ENCODE results near the gene CLIC6.

Gene CLIC6

DNA sequence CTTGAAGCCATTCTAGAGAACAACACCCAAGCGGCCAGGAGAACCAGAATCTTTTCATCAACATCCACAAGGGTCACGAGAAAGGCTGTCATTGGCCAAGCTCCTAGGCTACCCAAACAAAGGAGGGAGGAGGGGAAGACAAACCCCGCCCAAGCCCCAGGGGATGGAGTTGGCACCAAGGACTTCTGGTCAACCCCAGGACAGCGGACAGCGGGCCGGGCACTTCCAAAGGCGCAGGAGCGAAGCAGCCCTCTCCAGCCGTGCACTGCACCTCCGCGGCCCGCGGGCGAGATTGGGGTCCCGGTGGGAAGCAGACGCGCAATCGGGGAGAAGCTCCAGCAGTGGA is at the start of gene CLIC6:
TSS of gene CLIC6 (plus strand) at position 192 of the 346 bp plus-strand sequence. CDS start 395 bp downstream, outside the sequence.
- no peak within 1 kb of the TSS for H3K4me3 ChIP-seq (ENCODE audit: low read depth, low read length)
- DNase-seq (ENCODE audit: low read depth), result no peak
- TF ChIP-seq, protein P1, sequence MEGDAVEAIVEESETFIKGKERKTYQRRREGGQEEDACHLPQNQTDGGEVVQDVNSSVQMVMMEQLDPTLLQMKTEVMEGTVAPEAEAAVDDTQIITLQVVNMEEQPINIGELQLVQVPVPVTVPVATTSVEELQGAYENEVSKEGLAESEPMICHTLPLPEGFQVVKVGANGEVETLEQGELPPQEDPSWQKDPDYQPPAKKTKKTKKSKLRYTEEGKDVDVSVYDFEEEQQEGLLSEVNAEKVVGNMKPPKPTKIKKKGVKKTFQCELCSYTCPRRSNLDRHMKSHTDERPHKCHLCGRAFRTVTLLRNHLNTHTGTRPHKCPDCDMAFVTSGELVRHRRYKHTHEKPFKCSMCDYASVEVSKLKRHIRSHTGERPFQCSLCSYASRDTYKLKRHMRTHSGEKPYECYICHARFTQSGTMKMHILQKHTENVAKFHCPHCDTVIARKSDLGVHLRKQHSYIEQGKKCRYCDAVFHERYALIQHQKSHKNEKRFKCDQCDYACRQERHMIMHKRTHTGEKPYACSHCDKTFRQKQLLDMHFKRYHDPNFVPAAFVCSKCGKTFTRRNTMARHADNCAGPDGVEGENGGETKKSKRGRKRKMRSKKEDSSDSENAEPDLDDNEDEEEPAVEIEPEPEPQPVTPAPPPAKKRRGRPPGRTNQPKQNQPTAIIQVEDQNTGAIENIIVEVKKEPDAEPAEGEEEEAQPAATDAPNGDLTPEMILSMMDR (IDR thresholded peaks at IDR 0.05; ENCODE audit: low read depth, low read length), result no peak
- TF ChIP-seq MYC (IDR thresholded peaks at IDR 0.05; ENCODE audit: low read depth, low read length) (no peak), POLR2A (IDR thresholded peaks at IDR 0.05; ENCODE audit: extremely low read depth, insufficient read length) (no peak)
- TF ChIP-seq, protein P2, sequence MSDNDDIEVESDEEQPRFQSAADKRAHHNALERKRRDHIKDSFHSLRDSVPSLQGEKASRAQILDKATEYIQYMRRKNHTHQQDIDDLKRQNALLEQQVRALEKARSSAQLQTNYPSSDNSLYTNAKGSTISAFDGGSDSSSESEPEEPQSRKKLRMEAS (IDR thresholded peaks at IDR 0.05; ENCODE audit: low read depth, low read length), result no peak

DNA sequence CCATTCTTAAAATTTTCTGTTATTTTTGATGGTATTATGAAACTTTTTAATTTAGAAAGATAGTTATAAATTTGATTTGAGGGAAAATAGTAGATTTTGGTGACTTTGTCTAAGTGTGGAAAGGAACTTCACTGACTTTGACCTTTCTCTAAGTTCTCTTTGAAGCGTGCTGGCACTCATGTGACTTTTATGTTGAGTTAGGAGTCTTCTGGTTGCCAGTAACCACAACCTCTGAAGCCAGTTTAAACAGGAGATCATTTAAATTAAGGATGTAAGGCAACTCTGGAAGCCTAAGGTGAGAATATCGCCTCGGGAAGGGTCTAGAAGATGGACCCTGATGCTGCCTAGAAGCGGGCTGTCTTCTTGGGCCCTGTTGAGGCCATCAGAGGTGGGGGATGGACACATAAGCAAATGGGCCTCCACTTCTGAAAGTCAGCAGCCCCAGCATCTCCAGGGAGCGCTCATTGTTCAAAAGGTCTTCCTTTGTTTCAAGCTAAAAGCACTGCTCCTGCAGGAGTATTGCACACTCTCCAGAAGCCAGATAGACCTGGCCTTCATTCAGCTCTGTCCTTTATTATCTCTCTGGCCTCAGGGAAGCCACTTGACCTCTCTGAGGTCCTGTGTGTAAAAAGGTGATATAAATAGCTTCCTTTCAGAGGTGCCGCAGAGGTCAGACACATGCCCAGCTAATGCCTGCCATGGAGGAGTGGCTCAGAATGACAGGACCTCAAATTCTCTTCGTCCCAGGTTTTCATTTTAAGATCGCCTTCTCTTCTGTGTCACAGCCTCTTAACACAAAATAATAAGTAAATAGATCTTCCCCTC is 48.7 kb upstream of the CLIC6 start:
- H3K4me3 ChIP-seq (ENCODE audit: low read depth, low read length), result no peak overlapping the region
- no peak for DNase-seq (ENCODE audit: low read depth)
- no peak for TF ChIP-seq POLR2A (IDR thresholded peaks at IDR 0.05; ENCODE audit: extremely low read depth, insufficient read length)
- TF ChIP-seq, protein P1 (IDR thresholded peaks at IDR 0.05; ENCODE audit: low read depth, low read length), result no peak
- no peak for TF ChIP-seq MYC (IDR thresholded peaks at IDR 0.05; ENCODE audit: low read depth, low read length)
- TF ChIP-seq, protein P2 (IDR thresholded peaks at IDR 0.05; ENCODE audit: low read depth, low read length), result no peak

DNA sequence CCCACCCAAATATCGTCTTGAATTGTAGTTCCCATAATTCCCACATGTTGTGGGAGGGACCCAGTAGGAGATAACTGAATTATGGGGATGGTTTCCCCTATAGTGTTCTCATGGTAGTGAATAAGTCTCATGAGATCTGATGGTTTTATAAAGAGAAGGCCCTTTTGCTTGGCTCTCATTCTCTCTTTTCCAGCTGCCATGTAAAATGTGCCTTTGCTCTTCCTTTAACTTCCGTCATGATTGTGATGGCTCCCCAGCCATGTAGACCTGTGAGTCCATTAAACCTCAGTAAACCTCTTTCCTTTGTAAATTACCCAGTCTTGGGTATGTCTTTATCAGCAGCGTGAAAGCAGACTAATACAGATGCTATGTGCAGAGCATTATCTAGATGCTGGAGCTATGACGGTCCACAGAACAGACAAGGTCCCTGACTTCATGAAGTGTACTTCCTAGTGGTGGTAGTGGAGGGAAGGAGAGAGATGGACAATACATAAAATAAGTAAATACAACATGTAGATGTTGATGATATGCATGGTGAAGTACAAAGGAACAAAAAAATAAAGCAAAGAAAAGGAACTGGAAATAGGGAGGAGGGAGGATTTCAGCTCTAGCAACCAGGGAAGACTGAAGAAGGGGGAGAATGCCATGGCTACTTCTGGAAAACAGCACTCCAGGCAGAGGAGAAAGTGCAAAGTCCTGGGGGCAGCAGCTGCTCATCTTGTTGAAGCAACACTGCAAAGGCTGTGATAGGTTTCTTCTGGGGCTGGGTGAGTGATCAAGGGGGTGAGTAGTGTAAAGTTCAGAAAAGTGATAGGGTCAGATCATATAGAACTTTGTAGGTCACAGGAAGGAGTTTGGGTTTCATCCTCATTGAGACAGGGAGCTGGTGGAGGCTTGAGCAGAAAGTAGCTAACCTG is 47.1 kb upstream of the CLIC6 start:
- DNase-seq (ENCODE audit: low read depth), result no peak
- no peak overlapping the region for H3K4me3 ChIP-seq (ENCODE audit: low read depth, low read length)
- TF ChIP-seq POLR2A (IDR thresholded peaks at IDR 0.05; ENCODE audit: extremely low read depth, insufficient read length) (no peak), MYC (IDR thresholded peaks at IDR 0.05; ENCODE audit: low read depth, low read length) (no peak)
- TF ChIP-seq, protein P2 (IDR thresholded peaks at IDR 0.05; ENCODE audit: low read depth, low read length), result no peak
- TF ChIP-seq, protein P1 (IDR thresholded peaks at IDR 0.05; ENCODE audit: low read depth, low read length), result no peak

DNA sequence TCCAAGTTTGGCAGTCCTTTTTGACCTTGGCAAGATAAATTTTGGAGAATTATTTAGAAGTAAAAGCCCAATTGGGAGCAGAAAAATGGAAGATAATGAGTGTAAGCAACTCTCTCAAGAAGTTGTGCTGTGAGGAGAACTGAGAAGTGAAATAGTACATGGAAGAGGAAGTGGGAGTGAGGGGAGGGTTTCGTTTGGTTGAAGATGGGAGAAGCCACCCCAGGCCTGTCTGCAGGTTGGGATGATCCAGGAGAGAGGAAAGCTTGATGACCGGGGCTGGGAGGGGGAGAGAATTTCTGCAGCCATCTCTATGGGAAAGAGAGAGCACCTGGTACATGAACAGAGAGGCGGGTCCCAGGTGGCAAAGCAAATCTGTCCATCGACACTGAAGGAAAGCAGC is 45.3 kb upstream of the CLIC6 start:
- no peak for TF ChIP-seq POLR2A (IDR thresholded peaks at IDR 0.05; ENCODE audit: extremely low read depth, insufficient read length)
- TF ChIP-seq, protein P1 (IDR thresholded peaks at IDR 0.05; ENCODE audit: low read depth, low read length), result no peak
- TF ChIP-seq, protein P2 (IDR thresholded peaks at IDR 0.05; ENCODE audit: low read depth, low read length), result no peak
- no peak for TF ChIP-seq MYC (IDR thresholded peaks at IDR 0.05; ENCODE audit: low read depth, low read length)
- H3K4me3 ChIP-seq (ENCODE audit: low read depth, low read length), result no peak overlapping the region
- DNase-seq (ENCODE audit: low read depth), result no peak

DNA sequence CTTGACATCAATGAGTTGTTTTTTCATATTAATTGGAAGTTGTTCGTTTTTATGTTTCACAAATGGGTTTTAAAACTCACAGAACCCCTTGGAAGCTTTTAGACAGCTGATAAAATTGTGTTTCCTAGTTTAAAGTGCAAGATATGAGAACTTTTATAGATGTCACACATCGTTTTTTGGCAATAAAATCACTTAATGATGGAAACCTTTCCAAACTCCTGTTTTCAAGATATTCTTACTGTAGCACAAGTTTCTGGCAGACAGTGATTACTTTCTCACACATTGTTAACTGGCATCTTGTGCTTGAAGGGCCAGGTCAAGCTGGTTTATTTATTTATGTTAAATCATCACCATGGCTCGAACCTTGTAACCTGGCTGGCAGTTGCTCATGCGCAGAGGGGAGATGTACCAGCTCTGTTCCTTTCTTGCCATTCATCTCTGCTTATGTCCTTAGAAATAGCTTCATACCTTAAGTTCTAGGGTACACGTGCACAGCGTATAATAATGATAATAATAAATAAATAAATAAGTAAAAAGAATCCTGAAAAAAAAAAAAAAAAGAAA is 43.7 kb upstream of the CLIC6 start:
- DNase-seq (ENCODE audit: low read depth), result no peak
- TF ChIP-seq, protein P1 (IDR thresholded peaks at IDR 0.05; ENCODE audit: low read depth, low read length), result no peak
- no peak for TF ChIP-seq POLR2A (IDR thresholded peaks at IDR 0.05; ENCODE audit: extremely low read depth, insufficient read length)
- no peak for TF ChIP-seq MYC (IDR thresholded peaks at IDR 0.05; ENCODE audit: low read depth, low read length)
- TF ChIP-seq, protein P2 (IDR thresholded peaks at IDR 0.05; ENCODE audit: low read depth, low read length), result no peak
- H3K4me3 ChIP-seq (ENCODE audit: low read depth, low read length), result no peak overlapping the region
